SK-N-SH treated with all-trans-retinoic acid at 6 μM for 48 hours (cell line): ENCODE measurements around the gene RRM1.

Experiments
- ATAC-seq: fragments of 200-7000 bp; cut with Tn5 transposase; 3 replicates; pipeline ENCODE4 v1.9.1; 2020; ENCODE audit warnings: mild to moderate bottlenecking, moderate library complexity
- ARNTL ChIP-seq: fragments of 450-650 bp; formaldehyde crosslinking; IDR thresholded peaks from 2 replicates; pipeline ENCODE4 v1.5.0; 2020; ENCODE audit warnings: low read depth, mild to moderate bottlenecking, moderate library complexity, borderline replicate concordance
- BACH2 ChIP-seq: fragments of 250-450 bp; sonication (Bioruptor Pico); IDR thresholded peaks from 2 replicates; pipeline ENCODE4 v1.9.0; 2021; ENCODE audit warnings: mild to moderate bottlenecking, borderline replicate concordance
- CREB5 ChIP-seq: fragments of 250-450 bp; sonication (Bioruptor Pico); IDR thresholded peaks from 2 replicates; pipeline ENCODE4 v1.5.1; 2020; ENCODE audit warnings: low read depth, mild to moderate bottlenecking, moderate library complexity
- CSDC2 ChIP-seq: fragments of 250-450 bp; sonication (Bioruptor Pico); IDR thresholded peaks from 2 replicates; pipeline ENCODE4 v1.5.0; 2020; ENCODE audit warnings: mild to moderate bottlenecking, moderate library complexity
- ESRRG ChIP-seq: fragments of 250-450 bp; sonication (Bioruptor Pico); IDR thresholded peaks from 2 replicates; pipeline ENCODE4 v1.6.1; 2021; ENCODE audit warnings: mild to moderate bottlenecking
- ISL1 ChIP-seq: fragments of 250-450 bp; sonication (Bioruptor Pico); IDR thresholded peaks from 2 replicates; pipeline ENCODE4 v2.1.2; 2022; ENCODE audit warnings: mild to moderate bottlenecking, moderate library complexity
- PATZ1 ChIP-seq: fragments of 250-450 bp; sonication (Bioruptor Pico); IDR thresholded peaks from 2 replicates; pipeline ENCODE4 v1.8.0; 2020; ENCODE audit warnings: mild to moderate bottlenecking, moderate library complexity, borderline replicate concordance
- POU6F1 ChIP-seq: fragments of 250-450 bp; sonication (Bioruptor Pico); IDR thresholded peaks from 2 replicates; pipeline ENCODE4 v1.8.0; 2021; ENCODE audit warnings: low read depth, mild to moderate bottlenecking, moderate library complexity, borderline replicate concordance
- PPARA ChIP-seq: fragments of 250-450 bp; sonication (Bioruptor Pico); IDR thresholded peaks from 2 replicates; pipeline ENCODE4 v1.5.0; 2020; ENCODE audit warnings: mild to moderate bottlenecking, borderline replicate concordance
- RARB ChIP-seq: fragments of 250-450 bp; sonication (Bioruptor Pico); IDR thresholded peaks from 2 replicates; pipeline ENCODE4 v1.8.0; 2021; ENCODE audit warnings: mild to moderate bottlenecking, moderate library complexity
- SNAI2 ChIP-seq: fragments of 250-450 bp; sonication (Bioruptor Pico); IDR thresholded peaks from 2 replicates; pipeline ENCODE4 v1.5.0; 2020; ENCODE audit warnings: mild to moderate bottlenecking, moderate library complexity
- TOX ChIP-seq: fragments of 250-450 bp; sonication (Bioruptor Pico); IDR thresholded peaks from 2 replicates; pipeline ENCODE4 v1.8.0; 2021; ENCODE audit warnings: mild to moderate bottlenecking, moderate library complexity, borderline replicate concordance
- TSHZ2 ChIP-seq: fragments of 250-450 bp; sonication (Bioruptor Pico); IDR thresholded peaks from 2 replicates; pipeline ENCODE4 v1.5.0; 2020; ENCODE audit warnings: mild to moderate bottlenecking, moderate library complexity
- ZC3H10 ChIP-seq: fragments of 250-450 bp; sonication (Bioruptor Pico); IDR thresholded peaks from 2 replicates; pipeline ENCODE4 v1.5.1; 2021; ENCODE audit warnings: mild to moderate bottlenecking, moderate library complexity
- ZFP3 ChIP-seq: fragments of 250-450 bp; sonication (Bioruptor Pico); IDR thresholded peaks from 2 replicates; pipeline ENCODE4 v1.5.0; 2020; ENCODE audit warnings: mild to moderate bottlenecking, moderate library complexity
- ZFP30 ChIP-seq: fragments of 450-650 bp; formaldehyde crosslinking; IDR thresholded peaks from 2 replicates; pipeline ENCODE4 v1.5.0; 2022; ENCODE audit warnings: mild to moderate bottlenecking, moderate library complexity
- ZNF565 ChIP-seq: fragments of 450-650 bp; formaldehyde crosslinking; conservative IDR thresholded peaks from 2 replicates; pipeline ENCODE4 v1.5.0; 2020; ENCODE audit warnings: low read depth, mild to moderate bottlenecking, moderate library complexity
- ZNF70 ChIP-seq: fragments of 450-650 bp; formaldehyde crosslinking; IDR thresholded peaks from 2 replicates; pipeline ENCODE4 v1.5.0; 2020; ENCODE audit warnings: mild to moderate bottlenecking, moderate library complexity

Gene RRM1

GRCh38 chr11:4186464-4187054, 92.0 kb downstream of the RRM1 start (continued):
- no peak for TF ChIP-seq ZFP30 (CRISPR knock-in tag)
- no peak for TF ChIP-seq SNAI2 (CRISPR knock-in tag)
- TF ChIP-seq ARNTL (CRISPR knock-in tag) = no peak

GRCh38 chr11:4187055-4187988, 92.7 kb downstream of the RRM1 start:
- peak; percentile 97 for ATAC-seq
- TF ChIP-seq ZC3H10 (CRISPR knock-in tag) (no peak), ISL1 (no peak), PATZ1 (CRISPR knock-in tag) (no peak), TOX (CRISPR knock-in tag) (no peak), ZFP3 (no peak), ARNTL (CRISPR knock-in tag) (no peak), BACH2 (no peak), ZFP30 (CRISPR knock-in tag) (no peak), ZNF565 (no peak), ZNF70 (no peak), POU6F1 (no peak), RARB (CRISPR knock-in tag) (no peak), ESRRG (CRISPR knock-in tag) (no peak), TSHZ2 (CRISPR knock-in tag) (no peak), CSDC2 (CRISPR knock-in tag) (no peak), CREB5 (CRISPR knock-in tag) (no peak), PPARA (CRISPR knock-in tag) (no peak), SNAI2 (CRISPR knock-in tag) (no peak)
